ACHN (cell line): ENCODE results near the gene SLC27A2.
"Not testable (repeated sequence)": the region's sequence is repeated elsewhere in the genome, so short reads cannot be mapped to it uniquely, and the experiment has no call there.

Source experiments
- DNase-seq: peaks from one replicate; pipeline ENCODE4 v3.0.0-alpha.2; 2015
- in situ Hi-C: cut with HindIII; loops from 2 replicates; pipeline ENCODE4 v1.10.0; 2017; ENCODE audit warnings: low sequenced_read_pairs, low pct_ligation_motif_present, low pct_unique_long_range_greater_than_20kb

The SLC27A2 gene

DNA sequence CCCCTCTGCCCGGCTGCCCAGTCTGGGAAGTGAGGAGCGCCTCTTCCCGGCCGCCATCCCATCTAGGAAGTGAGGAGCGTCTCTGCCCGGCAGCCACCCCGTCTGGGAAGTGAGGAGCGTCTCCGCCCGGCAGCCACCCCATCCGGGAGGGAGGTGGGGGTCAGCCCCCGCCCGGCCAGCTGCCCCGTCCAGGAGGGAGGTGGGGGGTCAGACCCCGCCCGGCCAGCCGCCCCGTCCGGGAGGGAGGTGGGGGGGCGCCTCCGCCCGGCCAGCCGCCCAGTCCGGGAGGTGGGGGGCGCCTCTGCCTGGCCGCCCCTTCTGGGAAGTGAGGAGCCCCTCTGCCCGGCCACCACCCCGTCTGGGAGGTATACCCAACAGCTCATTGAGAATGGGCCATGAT, 23.8 kb upstream of the SLC27A2 start:
- in situ Hi-C loops, DNase-seq: not testable (repeated sequence)

DNA sequence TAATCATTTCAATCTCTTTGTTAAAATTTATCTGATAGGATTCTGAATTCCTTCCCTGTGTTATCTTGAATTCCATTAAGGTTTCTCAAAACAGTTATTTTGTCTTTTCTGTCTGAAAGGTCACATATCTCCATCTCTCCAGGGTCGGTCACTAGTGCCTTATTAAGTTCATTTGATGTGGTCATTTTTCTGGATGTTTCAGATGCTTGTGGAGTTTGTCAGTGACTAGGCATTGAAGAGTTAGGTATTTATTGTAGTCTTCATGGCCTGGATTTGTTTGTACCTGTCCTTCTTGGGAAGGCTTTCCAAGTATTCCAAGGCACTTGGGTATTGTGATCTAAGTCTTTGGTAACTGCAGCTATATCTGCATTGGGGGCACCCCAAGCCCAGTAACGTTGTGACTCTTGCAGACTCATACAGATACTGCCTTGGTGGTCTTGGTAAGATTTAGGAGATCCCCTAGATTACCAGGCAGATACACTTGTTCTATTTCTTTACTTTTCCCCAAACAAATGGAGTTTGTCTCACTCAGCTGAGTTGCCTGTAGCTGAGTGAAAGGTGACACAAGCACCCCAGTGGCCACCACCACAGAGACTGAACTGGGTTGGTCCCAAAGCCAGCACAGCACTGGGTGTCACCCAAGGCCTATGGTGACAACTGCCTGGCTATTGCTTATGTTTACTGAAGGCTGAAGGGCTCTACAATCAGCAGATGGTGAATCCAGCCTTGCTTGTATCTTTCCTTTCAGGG, 18.9 kb upstream of the SLC27A2 start:
- in situ Hi-C loops = no loop called here
- DNase-seq = peak; percentile 27

- in situ Hi-C loops = no loop called here
- DNase-seq = no peak
These were observed 18.1 kb upstream of the SLC27A2 start for GRCh38 chr15:50163719-50164410.

- DNase-seq = no peak
- in situ Hi-C loops = no loop called here
These were observed 17.5 kb upstream of the SLC27A2 start for GRCh38 chr15:50164458-50164857.

- in situ Hi-C loops = no loop called here
- DNase-seq = no peak
These were observed 15.8 kb upstream of the SLC27A2 start for GRCh38 chr15:50166216-50166615.

DNA sequence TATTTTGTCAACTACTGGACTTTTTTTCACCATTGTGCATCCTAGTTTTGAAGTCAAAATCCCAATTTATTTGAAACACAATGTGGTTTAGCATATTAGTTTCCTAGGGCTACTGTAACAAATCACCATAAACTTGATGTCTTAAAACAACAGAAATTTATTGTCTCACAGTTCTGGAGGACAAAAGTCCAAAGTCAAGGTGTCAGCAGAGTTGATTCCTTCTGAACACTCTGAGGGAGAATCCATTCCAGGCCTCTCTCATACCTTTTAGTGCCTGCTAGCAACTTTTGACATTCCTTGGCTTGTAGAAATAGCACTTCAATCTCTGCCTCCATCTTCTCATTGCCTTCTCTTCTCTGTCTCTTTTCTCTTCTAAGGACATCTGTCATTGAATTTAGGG, 14.9 kb upstream of the SLC27A2 start:
- no peak for DNase-seq
- in situ Hi-C loops = no loop called here

- no peak for DNase-seq
- in situ Hi-C loops = no loop called here
These were observed 13.6 kb upstream of the SLC27A2 start for GRCh38 chr15:50168379-50168778.

DNA sequence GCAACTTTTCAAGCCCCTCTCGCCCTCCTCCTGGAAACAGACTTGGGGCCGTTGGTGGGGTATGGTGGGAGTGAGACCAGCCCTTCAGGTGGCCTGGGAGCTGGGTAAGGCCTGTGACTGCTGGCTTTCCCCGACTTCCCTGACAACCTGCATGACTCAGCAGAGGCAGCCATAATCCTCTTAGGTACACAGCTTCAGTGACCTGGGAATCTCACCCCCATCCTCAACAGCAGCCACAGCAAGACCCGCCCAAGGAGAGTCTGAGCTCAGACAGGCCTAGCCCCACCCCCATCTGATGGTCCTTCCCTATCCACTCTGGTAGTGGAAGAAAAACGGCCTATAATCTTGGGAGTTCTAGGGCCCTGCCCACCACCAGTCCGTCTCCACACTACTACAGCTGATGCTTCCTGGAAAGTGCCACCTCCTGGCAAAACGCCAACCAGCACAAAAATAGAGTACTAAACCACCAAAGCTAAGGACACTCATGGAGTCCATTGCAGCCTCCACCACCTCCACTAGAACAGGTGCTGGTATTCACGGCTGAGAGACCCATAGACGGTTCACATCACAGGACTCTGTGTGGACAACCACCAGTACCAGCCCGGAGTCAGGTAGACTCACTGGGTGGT, 13.1 kb upstream of the SLC27A2 start:
- in situ Hi-C loops = no loop called here
- no peak for DNase-seq

- DNase-seq, in situ Hi-C loops: not testable (repeated sequence)
These were observed 9.6 kb upstream of the SLC27A2 start for GRCh38 chr15:50172360-50172895.

- in situ Hi-C loops = no loop called here
- no peak for DNase-seq
These were observed 5.1 kb upstream of the SLC27A2 start for GRCh38 chr15:50176869-50177268.

- DNase-seq = no peak
- in situ Hi-C loops = no loop called here
These were observed 1.9 kb upstream of the SLC27A2 start for GRCh38 chr15:50180091-50180490.

DNA sequence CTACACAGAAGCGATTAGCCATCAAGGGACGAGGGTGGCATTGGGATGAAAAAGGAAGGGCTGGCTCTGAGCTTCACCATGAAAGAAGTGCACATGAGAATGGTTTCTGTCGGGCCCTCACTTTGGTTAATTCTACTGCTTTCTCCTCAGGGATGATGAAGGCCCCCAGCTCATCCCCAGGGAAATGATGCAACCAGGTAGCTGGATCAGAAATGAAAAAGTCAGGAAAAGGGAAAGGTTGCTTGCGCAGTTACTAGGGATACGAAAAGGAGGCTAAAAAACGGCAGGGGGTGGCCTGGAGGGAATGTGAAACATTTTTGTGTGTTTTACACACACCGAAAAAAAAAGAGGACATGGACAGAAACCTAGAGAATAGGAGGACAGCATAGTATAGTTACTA, 1.4 kb upstream of the SLC27A2 start:
- in situ Hi-C loops = no loop called here
- DNase-seq = no peak

DNA sequence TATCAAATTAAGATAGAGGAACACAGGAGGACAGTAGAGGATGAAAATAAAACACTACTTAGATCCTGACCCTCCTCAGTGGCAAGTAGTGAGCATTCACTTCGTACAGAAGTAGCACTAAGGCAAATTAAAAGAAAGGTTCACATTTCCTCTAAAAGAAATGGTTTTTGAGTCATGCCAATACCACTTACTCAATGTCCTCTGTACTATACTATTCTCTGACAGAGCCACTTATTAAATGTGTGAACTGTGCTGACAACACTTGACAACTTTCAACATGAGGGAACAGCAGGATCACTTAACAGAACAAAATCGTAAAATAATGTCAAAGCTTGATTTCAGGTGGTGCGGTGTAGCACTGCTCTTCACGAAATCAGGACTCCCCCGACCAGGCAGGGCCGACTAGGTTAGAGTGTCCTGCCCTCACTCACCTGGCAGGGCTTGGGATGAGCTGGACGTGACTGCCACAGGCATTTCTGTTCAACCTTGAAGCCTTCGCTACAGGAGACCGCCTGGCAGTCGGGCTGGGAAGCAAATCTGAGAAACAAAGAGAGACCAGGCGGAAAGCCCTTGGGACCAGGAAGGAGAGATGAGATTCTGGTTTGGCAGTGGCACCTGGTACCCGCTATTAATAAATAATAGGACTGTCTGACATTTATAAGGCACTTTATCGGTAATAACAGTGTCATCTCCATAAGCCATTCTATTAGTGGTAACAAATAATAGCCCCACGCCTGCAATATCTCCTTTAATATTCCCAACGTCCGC, 611 bp upstream of the SLC27A2 start:
- in situ Hi-C loops = no loop called here
- no peak for DNase-seq

GRCh38 chr15:50182219-50183013, 420 bp downstream of the SLC27A2 start:
- in situ Hi-C loops = no loop called here
- DNase-seq = peak; percentile 28

DNA sequence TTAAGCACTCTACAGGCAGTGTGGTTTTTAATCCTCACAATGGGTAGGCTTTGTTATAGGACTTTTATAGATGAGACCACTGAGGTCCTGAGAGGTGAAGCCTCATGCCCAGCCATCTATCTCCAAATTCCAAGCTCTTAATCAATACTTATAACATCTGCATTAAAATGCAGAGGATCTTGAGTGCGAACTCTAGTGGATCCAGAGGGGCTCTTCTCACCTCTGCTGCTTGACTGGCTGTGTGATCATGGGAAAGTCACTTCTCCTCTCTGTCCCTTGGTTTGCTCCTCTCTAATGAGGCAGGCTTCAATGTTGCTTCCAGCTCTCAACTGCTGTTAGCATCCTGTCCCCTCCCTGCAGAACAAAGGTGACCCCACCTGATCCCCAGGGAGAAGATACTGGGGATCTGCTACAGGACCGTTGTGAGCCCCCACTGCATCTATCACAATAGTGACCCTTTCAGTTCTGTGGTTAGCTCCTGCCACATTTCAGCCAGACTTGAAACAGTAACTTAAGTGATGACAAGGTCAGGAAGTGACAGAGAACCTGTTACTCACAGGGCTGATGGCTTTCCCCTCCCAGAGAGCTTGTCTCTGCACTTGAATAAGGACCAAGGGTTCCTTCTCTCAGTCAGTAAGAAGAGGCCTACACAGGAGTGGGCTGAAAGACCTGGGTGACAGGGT, 1.3 kb downstream of the SLC27A2 start:
- in situ Hi-C loops = no loop called here
- no peak for DNase-seq

DNA sequence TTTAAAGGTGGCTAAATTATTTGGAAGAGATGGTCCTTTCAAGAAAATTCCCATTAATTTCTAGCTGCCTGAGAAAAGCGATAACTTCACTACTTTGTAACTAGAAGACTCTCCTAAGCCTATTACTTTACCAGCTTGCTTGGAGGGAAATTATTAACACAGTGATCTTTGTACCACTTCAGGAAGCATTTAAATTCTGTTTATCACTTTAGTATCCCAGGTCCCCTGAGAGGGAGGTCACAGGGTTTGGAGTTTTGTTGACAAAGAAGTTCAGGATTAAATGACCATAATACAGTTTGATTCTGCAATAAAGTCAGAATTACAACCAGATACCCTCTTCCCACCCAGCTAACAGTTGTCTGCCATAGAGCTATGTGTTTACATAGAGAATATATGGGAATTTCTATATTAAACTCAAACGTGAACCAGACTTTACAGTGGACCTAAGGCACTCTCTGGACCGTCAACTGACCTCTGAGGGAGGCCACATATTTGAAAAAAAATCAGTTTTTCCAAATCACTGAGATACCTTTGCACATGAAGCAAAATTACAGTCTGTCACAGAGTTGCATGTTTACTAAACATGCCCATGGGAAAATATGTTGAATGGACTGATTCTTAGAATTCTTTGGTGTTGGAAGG, 3.0 kb downstream of the SLC27A2 start:
- in situ Hi-C loops = no loop called here

GRCh38 chr15:50186090-50186489, 4.1 kb downstream of the SLC27A2 start:
- DNase-seq = no peak
- in situ Hi-C loops = no loop called here

More for the DNA sequence above, 3.0 kb downstream of the SLC27A2 start:
- no peak for DNase-seq
